ENCODE measurements around the gene SELPLG. TPM values are rescaled to one million over a fixed set of nuclear protein-coding genes. Genes with fewer than 3 reads are reported as not detected.
A peak's percentile ranks its signal among the peaks of the same experiment; 100 is the strongest.

The SELPLG gene
- total and polyA plus RNA-seq, 2 of the 4 experiments (the other 2 are of a cell fraction): 3.2 to 10.8 TPM

DNA sequence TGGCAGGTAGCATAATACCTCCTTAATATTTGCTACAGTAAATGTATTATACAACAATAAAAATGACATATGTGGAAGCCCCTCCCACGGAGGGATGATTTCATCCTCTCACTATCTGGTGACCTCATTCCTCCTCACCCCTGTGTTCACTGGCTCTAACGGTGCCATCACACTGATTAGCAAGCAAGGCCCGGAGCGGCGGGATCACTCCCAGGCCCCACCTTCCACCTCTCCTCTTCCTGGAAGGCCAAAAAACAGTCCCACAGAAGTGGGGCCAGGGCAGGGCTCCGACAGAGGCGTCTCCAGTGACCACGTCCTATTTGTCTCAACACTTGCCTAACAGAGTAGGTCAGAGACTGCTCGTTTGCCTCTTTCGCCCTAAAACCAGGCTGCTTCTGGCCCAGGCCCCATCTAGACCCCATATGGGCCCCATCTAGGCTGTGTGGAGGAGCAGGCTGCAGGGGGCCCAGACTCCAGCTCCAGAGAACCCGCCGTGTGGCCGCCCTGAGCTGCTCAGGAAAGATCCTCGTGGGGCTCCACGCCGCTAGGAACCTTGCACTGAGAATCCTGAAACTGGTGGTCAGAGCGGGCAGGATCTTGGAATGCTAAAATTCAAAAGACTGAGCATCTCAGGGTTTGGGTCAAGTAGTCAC lies 3.7 kb downstream of the SELPLG start:
- Histone ChIP-seq H3K9me1 (ENCODE audit: insufficient read depth, low read length) (peaks cover 26% of the 10 kb centered on the region), H3K36me3 (ENCODE audit: control insufficient read depth, insufficient read depth, low read length) (no peaks in the 10 kb centered on the region), H3K4ac (ENCODE audit: low read depth, low read length) (peak overlapping the region; percentile 92), H3K9ac (ENCODE audit: low read depth, low read length) (peak overlapping the region; percentile 37), H3K4me1 (ENCODE audit: control insufficient read depth, insufficient read depth, low read length) (peaks cover 30% of the 10 kb centered on the region), H4K8ac (ENCODE audit: low read depth in 2 of 2, low read length in 2 of 2) (peak overlapping the region; percentile 23 to 89; a peak in 3 of 4 replicates), H3K4me3 (ENCODE audit: insufficient read depth, low read depth, low read length) (no peak overlapping the region), H3K27ac (ENCODE audit: insufficient read depth, low read length) (peak overlapping the region; percentile 78), H2BK5ac (ENCODE audit: low read depth, low read length, poor library complexity, severe bottlenecking) (peak overlapping the region; percentile 86), H2AFZ (replicated peaks; ENCODE audit: low read length, poor library complexity) (peak overlapping the region; percentile 77), H3K9me3 (ENCODE audit: control insufficient read depth, insufficient read depth, low read length) (no peaks in the 10 kb centered on the region), H2AK5ac (ENCODE audit: low read depth, low read length) (peak overlapping the region; percentile 92), H3K14ac (replicated peaks; ENCODE audit: low read depth, low read length) (peak overlapping the region; percentile 49), H2BK120ac (ENCODE audit: low read depth, low read length) (peak overlapping the region; percentile 88), H4K5ac (ENCODE audit: low read depth, low read length) (peak overlapping the region; percentile 31), H2AK9ac (replicated peaks; ENCODE audit: low read depth, low read length, poor library complexity) (peak overlapping the region; percentile 81), H4K20me1 (ENCODE audit: insufficient read depth, low read length) (no peaks in the 10 kb centered on the region), H3K4me2 (ENCODE audit: low read depth, low read length) (no peak overlapping the region), H3K79me1 (ENCODE audit: low read depth in 1 of 2, low read length in 2 of 2) (peaks cover 0 to 22% of the 10 kb centered on the region in 2 experiments; a peak in 1 of 4 replicates), H3K18ac (ENCODE audit: low read depth, low read length) (peak overlapping the region; percentile 43), H3K23ac (ENCODE audit: low read depth, low read length) (peak overlapping the region; percentile 90), H3K56ac (ENCODE audit: extremely low read depth, insufficient read depth, low read length) (peak overlapping the region; percentile 35; the same call in 1 of the 2 replicates), H2BK15ac (ENCODE audit: low read depth, low read length) (peak overlapping the region; percentile 87; the same call in 2 of the 3 replicates), H3K27me3 (ENCODE audit: control insufficient read depth, insufficient read depth, low read length) (no peaks in the 10 kb centered on the region), H4K91ac (ENCODE audit: insufficient read depth, low read depth, low read length) (peak overlapping the region; percentile 86), H2BK20ac (ENCODE audit: low read depth, low read length) (peak overlapping the region; percentile 69)
- no peak for TF ChIP-seq RAD21 (IDR thresholded peaks at IDR 0.05; ENCODE audit: low read length)
- TF ChIP-seq, protein P1, sequence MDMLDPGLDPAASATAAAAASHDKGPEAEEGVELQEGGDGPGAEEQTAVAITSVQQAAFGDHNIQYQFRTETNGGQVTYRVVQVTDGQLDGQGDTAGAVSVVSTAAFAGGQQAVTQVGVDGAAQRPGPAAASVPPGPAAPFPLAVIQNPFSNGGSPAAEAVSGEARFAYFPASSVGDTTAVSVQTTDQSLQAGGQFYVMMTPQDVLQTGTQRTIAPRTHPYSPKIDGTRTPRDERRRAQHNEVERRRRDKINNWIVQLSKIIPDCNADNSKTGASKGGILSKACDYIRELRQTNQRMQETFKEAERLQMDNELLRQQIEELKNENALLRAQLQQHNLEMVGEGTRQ (IDR thresholded peaks at IDR 0.05; ENCODE audit: low read depth, low read length): no peak
- TF ChIP-seq FOS (IDR thresholded peaks at IDR 0.05; ENCODE audit: low read depth, low read length): 0 out of 2 replicates have a peak, but pooled peaks have one; percentile 15
- TF ChIP-seq POLR2A (IDR thresholded peaks at IDR 0.05; ENCODE audit: low read depth, low read length): no peak
- 0 out of 2 replicates have a peak, but pooled peaks have one; percentile 27 for TF ChIP-seq CEBPB (IDR thresholded peaks at IDR 0.05; ENCODE audit: low read depth, low read length)
- no peak for TF ChIP-seq RFX5 (IDR thresholded peaks at IDR 0.05; ENCODE audit: low read depth, low read length)
- peak; percentile 31; the same call in 1 of the 2 replicates for TF ChIP-seq MAZ (IDR thresholded peaks at IDR 0.05; ENCODE audit: borderline replicate concordance, low read depth, low read length)
- TF ChIP-seq RCOR1 (IDR thresholded peaks at IDR 0.05; ENCODE audit: insufficient replicate concordance, low read length): no peak
- in situ Hi-C loops (cut with MboI; ENCODE audit: low sequenced_read_pairs) (loop anchor here (25.0 kb wide), 1 partner anchor 457 kb away; the partner anchor contains the start of genes ALKBH2 and UNG), dilution Hi-C loops (cut with HindIII; ENCODE audit: low sequenced_read_pairs, unreplicated experiment) (no loop called here), intact Hi-C loops (cut with micrococcal nuclease) (loop anchor here (5.0 kb wide), 1 partner anchor 462 kb away; the partner anchor contains the start of gene ALKBH2)
- ChIA-PET CTCF (interaction anchor here (0.6 to 1.4 kb wide), 3 partner anchors 12 to 321 kb away, joined by 3 read pairs; no protein-coding TSS in a partner anchor), POLR2A (ENCODE audit: unreplicated experiment) (no interaction called here)
- WGBS, 2 experiments (ENCODE audit: extremely low coverage in 2 of 2, insufficient read length in 1 of 2): 43% methylated on average over 8 of the region's 17 CpGs; no CpG with 5 or more reads in 1 of the 2 experiments
- DNase-seq (peak; percentile 87), ATAC-seq (ENCODE audit: low read depth) (peak; percentile 70)
- no TSS peak for BruUV-seq (replicated peaks)

Data from IMR-90 (cell line).